Measurements from ENCODE around the gene MYO15B.
A peak's percentile ranks its signal among the peaks of the same experiment; 100 is the strongest.

The MYO15B gene

DNA sequence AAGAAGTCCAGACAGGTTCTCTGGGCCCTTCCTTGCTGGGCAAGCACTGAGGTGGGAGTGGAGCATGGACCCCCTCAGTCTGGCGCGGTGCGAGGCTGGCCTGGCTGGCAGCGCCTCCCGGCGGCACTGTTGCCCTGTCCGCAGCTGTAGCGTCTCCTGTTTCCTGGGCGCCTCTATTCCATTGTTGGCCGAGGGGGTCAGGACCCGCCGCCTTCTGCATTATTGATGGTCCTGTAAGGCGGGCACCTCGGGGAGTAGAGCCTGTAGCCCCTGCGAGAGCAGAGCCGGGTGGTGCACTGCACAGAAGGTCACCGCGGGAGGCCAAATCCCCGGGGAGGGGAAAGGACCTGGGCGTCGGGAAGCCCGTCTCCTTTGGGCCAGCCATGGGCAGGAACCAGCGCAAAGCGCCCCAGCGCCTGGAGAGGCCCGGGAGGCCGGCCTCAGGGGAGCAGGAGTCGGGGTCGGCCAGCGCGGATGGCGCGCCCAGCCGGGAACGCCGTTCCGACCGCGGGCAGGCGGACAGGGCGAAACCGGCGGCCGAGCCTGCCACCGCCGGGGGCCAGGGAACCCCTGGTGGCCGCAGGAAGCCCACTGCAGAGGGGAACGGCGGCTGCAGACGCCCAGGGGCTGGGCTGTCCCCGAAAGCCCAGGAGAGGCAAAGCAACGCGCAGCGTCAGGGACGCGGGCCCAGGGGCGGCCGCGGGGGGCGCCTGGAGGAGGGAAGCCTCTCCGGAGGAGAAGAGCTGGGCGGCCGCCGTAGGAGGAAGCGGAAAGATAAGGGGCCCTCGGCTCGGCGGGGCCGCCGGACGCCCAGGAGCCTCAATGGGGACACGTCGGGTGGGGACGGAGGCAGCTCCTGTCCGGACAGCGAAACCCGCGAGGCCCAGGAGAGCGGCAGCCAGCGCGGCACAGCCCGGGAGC, at the start of gene MYO15B:
Gene MYO15B (plus strand): TSS at position 126 of the 921 bp plus-strand sequence. CDS start 258 bp downstream, at position 384.
- no peak for DNase-seq

- no peak for DNase-seq
Observed at GRCh38 chr17:75539967-75540729, 47.5 kb upstream of the MYO15B start.

DNA sequence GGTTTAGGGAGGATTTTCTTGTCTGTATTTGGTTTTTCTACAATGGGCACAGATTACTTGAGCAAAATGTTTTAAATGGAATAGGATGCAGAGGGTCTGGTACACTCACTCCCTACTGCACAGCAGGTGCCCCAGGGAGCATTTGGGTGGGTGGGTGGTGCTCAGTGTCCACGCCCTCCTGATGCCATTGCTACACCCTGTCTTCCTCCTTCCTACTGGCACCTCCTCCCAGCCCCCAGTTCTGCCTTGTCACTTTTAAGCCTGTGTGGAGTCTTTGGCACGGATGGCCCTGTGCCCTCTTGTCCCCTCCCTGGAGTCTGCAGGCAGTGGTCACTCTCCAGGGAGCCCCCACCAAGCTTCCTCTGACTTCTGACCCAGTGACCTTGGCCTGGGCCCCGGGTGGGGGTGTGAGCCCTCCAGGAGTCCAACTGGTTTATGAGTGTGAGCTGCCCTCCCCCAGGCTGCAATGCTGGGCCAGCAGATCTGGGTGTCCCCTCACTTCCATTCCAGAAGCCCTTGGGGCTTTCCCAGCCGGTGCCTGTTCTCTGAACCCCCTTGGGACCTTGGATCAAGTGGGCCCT, 46.6 kb upstream of the MYO15B start:
- DNase-seq = no peak

DNA sequence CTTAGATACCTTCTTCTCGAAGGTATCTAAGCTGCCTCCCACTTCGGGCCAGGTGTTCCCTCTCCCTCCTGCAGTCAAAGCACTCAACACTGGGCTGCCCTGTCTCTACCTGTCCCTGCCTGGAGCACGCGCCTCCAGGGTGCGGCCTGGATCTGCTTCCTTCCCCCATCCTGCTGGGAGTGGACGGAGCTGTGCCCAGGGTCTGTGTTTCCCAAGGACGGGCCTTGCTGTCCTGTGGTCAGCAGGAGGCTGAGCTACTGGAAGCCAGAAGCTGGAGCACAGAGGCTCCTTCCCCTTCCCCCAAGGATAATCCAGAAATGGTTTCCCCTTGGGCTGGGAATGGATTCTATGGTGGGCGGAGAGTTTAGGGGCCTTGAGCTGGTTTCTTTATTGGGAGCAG, 45.4 kb upstream of the MYO15B start:
- no peak for DNase-seq

- no peak for DNase-seq
Observed at GRCh38 chr17:75542728-75543336, 44.8 kb upstream of the MYO15B start.

DNA sequence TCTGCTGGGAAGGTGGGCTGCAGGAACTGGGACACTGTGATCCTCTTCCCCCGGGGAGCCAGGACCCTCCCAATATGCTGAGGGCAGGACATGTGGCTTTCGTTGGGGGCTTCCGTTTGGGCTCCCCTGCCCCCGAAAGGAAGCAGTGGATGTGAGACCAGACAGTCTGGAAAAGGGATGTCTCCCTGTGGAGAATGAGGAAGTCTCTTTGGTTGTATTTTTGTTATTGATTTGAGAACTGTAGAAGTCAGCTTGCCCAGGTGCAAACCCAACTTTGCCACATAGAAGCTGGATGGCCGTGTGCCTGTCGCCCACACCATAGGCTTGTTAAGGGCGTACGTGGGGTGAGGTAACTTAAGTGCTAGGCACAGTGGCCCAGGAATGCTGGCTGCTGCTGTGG, 43.4 kb upstream of the MYO15B start:
- no peak for DNase-seq

DNA sequence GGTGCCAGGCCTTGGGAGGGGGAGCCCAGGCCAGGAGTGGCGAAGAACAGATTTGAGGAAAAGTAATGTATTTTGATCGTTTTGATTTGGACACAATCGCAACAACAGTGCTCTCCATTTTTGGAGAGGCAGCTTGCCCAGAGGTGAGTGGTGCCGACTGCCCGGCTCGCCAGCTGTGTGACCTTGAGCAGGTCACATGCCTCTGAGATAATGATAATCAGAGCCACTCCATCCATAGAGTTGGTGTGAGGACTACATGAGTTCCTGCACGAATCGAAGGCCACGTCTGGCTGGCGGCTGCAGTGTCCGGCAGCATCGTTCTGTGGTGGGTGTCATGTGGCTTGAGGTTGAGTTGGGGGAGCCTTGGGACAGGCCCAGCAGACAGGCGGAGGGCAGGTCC, 41.4 kb upstream of the MYO15B start:
- no peak for DNase-seq

- DNase-seq = no peak
Observed at GRCh38 chr17:75547091-75547490, 40.5 kb upstream of the MYO15B start.

GRCh38 chr17:75548813-75549212, 38.8 kb upstream of the MYO15B start:
- DNase-seq = no peak

GRCh38 chr17:75549246-75550138, 38.1 kb upstream of the MYO15B start:
- no peak for DNase-seq

DNA sequence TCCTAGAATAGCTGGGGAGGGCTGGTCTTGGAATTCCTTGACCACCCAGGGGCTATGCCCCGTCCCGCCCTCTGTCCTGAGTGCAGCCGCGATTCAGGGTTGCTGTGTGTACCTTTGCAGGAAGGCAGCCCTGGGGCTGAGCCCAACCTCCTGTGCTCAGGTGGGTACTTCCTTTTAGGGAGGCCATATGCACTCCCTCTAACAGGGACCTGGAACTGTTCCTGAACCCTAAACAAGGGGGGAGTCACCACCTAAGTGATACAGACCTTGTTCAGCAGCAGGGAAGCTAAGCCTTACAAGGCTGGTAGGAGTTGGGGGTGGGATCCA, 37.5 kb upstream of the MYO15B start:
- DNase-seq = no peak

DNA sequence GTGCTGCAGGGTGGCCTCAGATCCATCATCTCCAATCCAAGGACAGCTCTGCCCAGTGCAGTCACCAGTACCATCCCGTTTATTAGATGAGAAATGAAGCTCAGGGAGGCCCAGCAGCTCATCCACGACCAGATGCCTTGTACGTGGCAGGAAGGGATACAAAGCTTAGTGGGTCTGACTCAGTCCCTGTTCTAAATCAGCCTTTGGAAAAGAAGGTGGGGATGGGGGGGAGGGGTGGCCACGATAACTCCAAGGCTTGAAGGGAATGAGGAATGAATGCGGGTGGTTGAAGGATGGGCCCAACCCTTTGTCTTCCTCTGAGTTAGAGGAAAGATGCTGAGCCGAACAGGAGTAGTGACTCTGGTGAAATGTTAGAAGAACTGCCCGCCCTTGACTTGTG, 36.3 kb upstream of the MYO15B start:
- no peak for DNase-seq

- DNase-seq = no peak
Observed at GRCh38 chr17:75552425-75553294, 34.9 kb upstream of the MYO15B start.

DNA sequence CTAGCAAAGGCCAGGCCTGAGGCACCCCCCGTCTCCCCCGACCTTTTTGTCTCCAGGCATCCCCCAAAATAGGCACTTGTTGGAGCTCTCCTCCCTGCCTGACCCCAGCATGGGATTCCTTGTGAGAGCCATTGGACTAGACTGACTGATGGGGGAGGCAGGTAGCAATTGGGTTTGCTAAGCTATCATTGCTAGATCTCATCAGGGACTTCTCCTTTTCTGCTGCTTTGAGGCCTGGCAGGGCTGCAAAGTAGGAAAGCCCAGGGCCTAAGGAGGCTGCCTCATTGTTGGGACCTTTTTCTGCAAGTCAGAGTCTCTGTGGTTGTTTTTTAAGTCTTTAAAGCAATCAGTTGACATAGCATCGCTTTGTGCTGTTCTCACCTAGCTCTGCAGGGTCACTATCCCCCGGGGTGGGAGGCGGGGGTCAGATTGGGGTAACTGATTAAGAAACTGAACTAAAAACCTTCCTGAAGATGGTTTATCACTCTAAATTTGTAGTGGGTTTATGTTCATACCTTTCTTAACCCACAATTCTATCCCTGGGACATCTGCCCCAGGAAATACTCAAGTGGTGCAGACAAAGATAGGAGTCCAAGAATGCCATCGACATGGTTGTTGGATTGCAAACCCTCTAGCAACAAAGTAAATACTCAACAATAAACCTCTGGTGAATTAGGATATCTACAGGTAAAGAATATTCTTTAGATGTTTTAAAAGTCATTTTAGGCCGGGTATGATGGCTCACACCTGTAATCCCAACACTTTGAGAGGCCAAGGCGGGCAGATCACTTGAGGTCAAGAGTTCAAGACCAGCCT, 34.1 kb upstream of the MYO15B start:
- DNase-seq = no peak

- DNase-seq = no peak
Observed at GRCh38 chr17:75555679-75556153, 31.9 kb upstream of the MYO15B start.

DNA sequence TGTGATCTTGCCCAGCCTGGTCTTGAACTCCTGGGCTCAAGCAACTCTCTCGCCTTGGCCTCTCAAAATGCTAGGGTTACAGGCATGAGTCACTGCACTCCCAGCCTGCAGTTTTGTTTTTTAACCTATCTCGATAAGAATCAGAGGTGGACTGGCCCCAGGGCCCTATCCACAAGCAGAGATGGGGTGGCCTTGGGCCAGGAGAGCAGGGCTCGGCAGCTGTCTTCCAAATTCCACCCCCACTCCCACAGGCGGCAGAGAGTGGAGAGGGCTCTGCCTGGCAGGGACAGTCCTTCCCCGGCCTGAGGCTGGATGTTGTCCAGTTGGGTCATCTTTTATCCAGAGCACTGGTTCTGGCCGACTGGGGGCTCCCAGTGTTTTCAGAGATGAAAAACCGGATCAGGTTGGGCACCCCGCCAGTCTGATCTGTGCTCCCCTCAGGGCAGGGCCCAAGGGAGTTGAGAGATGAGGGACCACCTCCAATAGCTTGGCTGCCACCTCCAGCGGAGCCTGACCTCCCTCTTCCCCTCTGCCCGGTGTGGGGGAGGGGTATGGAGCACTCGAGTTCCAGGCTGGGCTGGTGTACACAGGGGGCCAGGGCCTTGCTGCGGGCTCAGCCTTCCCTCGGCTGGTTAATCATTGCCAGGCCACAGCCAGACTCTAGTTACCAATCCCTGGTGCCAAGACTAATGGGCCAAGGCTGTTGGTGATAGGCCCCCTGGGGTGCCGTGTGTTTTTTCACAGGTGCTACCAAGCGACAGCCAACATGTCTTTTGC, 30.3 kb upstream of the MYO15B start:
- peak; percentile 61 for DNase-seq

- no peak for DNase-seq
Observed at GRCh38 chr17:75557852-75558665, 29.5 kb upstream of the MYO15B start.
